Activated T-cell treated with anti-CD3 and anti-CD28 coated beads, Interleukin-2, amount 50 U/mL, for 72 hours (primary cell): ENCODE measurements around the gene GUCY2D. TPM values are rescaled to one million over a fixed set of nuclear protein-coding genes. Genes with fewer than 3 reads are reported as not detected.

Experiments
- ATAC-seq, 2 donors: fragments of 150-1000 bp; cut with Tn5 transposase; replicated peaks in 1 of 2; 2 replicates each; pipeline ENCODE4 v1.10.0; 2021; ENCODE audit warnings: moderate library complexity in 2 of 2, mild to moderate bottlenecking in 1 of 2
- DNase-seq, 2 donors: peaks; one replicate each; pipeline ENCODE4 v3.0.0; 2021 to 2022; ENCODE audit warnings: mixed read lengths in 1 of 2
- H3K27ac Mint-ChIP-seq: one replicate; pipeline ENCODE4 v1.8.0; 2022; ENCODE audit warnings: mild to moderate bottlenecking, moderate library complexity, mixed read lengths
- H3K27me3 Mint-ChIP-seq: one replicate; pipeline ENCODE4 v1.8.0; 2022; ENCODE audit warnings: low read depth, mixed read lengths
- H3K36me3 Mint-ChIP-seq, 2 donors: one replicate each; pipeline ENCODE4 v1.8.0; 2022; ENCODE audit warnings: mixed read lengths in 2 of 2, mild to moderate bottlenecking in 1 of 2; ENCODE audit not compliant: insufficient read depth in 2 of 2
- H3K4me1 Mint-ChIP-seq: one replicate; pipeline ENCODE4 v1.8.0; 2022; ENCODE audit warnings: low read depth, mixed read lengths
- H3K4me3 Mint-ChIP-seq, 2 donors: one replicate each; pipeline ENCODE4 v1.8.0; 2022; ENCODE audit warnings: mild to moderate bottlenecking in 2 of 2, mixed read lengths in 2 of 2, moderate library complexity in 2 of 2
- H3K9me3 Mint-ChIP-seq, 2 donors: one replicate each; pipeline ENCODE4 v1.8.0; 2022; ENCODE audit warnings: mixed read lengths in 2 of 2
- total RNA-seq, 2 donors: library from RNA; stranded (reverse); gene quantifications; one replicate each; pipeline ENCODE4 v1.2.3, GENCODE V29; 2022

Gene GUCY2D
- total RNA-seq, 2 donors from 2014 or later: 0.34 TPM; not detected in 1

GRCh38 chr17:8002721-8003593, 542 bp downstream of the GUCY2D start:
- no peak overlapping the region for H3K27ac Mint-ChIP-seq
- H3K4me1 Mint-ChIP-seq: peaks cover 7% of the 10 kb centered on the region
- peaks cover 45% of the 10 kb centered on the region for H3K27me3 Mint-ChIP-seq
- no peaks in the 10 kb centered on the region for H3K9me3 Mint-ChIP-seq
- peak overlapping the region in 1 of 2 donors; percentile 48 for H3K4me3 Mint-ChIP-seq
- no peaks in the 10 kb centered on the region for H3K36me3 Mint-ChIP-seq
- DNase-seq (no peak), ATAC-seq (no peak)

DNA sequence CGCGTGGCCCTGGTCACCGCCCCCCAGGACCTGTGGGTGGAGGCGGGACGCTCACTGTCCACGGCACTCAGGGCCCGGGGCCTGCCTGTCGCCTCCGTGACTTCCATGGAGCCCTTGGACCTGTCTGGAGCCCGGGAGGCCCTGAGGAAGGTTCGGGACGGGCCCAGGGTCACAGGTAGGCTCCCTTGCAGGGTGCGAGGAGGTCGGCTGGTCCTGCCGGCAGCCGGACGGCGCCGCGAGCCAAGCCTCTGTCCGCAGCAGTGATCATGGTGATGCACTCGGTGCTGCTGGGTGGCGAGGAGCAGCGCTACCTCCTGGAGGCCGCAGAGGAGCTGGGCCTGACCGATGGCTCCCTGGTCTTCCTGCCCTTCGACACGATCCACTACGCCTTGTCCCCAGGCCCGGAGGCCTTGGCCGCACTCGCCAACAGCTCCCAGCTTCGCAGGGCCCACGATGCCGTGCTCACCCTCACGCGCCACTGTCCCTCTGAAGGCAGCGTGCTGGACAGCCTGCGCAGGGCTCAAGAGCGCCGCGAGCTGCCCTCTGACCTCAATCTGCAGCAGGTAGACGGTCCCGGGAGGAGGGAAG, 1.3 kb downstream of the GUCY2D start:
- DNase-seq: no peak
- Mint-ChIP-seq H3K4me1 (peaks cover 7% of the 10 kb centered on the region), H3K36me3 (no peaks in the 10 kb centered on the region), H3K4me3 (no peak overlapping the region), H3K27me3 (peaks cover 41% of the 10 kb centered on the region), H3K9me3 (no peaks in the 10 kb centered on the region), H3K27ac (no peak overlapping the region)
- no peak for ATAC-seq

DNA sequence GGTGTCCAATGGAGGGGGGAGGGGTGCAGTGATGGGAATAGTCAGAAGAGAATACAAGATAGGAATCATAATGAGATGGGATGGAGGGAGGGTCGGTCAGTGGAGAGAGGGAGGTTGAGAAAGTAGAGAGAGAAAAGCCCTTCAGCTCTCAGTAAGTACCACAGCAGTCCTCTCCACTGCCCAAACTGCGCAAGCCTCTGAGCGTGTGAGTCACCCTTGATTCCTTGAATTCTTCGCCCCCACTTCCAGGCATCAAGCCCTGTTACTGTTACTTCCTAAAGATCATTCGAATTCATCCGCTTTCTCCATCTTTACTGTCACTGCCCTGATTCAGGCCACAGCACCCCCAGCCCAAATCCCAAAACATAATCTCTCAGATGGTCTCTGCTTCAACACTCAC, 2.5 kb downstream of the GUCY2D start:
- Mint-ChIP-seq H3K36me3 (no peaks in the 10 kb centered on the region), H3K27me3 (peaks cover 38% of the 10 kb centered on the region), H3K4me3 (no peak overlapping the region), H3K9me3 (no peaks in the 10 kb centered on the region), H3K4me1 (peaks cover 7% of the 10 kb centered on the region), H3K27ac (no peak overlapping the region)
- DNase-seq (no peak), ATAC-seq (no peak)

GRCh38 chr17:8005357-8005756, 2.9 kb downstream of the GUCY2D start:
- no peak overlapping the region for H3K4me3 Mint-ChIP-seq
- no peak for ATAC-seq
- no peak overlapping the region for H3K27ac Mint-ChIP-seq
- no peaks in the 10 kb centered on the region for H3K9me3 Mint-ChIP-seq
- H3K27me3 Mint-ChIP-seq: peaks cover 35% of the 10 kb centered on the region
- H3K4me1 Mint-ChIP-seq: peaks cover 7% of the 10 kb centered on the region
- no peaks in the 10 kb centered on the region for H3K36me3 Mint-ChIP-seq
- DNase-seq: no peak

GRCh38 chr17:8005967-8006730, 3.7 kb downstream of the GUCY2D start:
- Mint-ChIP-seq H3K27ac (no peak overlapping the region), H3K36me3 (no peaks in the 10 kb centered on the region), H3K27me3 (peaks cover 27% of the 10 kb centered on the region), H3K9me3 (no peaks in the 10 kb centered on the region), H3K4me3 (no peak overlapping the region), H3K4me1 (peaks cover 7% of the 10 kb centered on the region)
- ATAC-seq: no peak
- DNase-seq: no peak

GRCh38 chr17:8006836-8007680, 4.6 kb downstream of the GUCY2D start:
- Mint-ChIP-seq H3K27ac (no peak overlapping the region), H3K4me1 (peaks cover 3% of the 10 kb centered on the region), H3K9me3 (no peaks in the 10 kb centered on the region), H3K36me3 (no peaks in the 10 kb centered on the region), H3K4me3 (no peak overlapping the region), H3K27me3 (peaks cover 19% of the 10 kb centered on the region)
- DNase-seq: no peak
- no peak for ATAC-seq

- peaks cover 15% of the 10 kb centered on the region for H3K27me3 Mint-ChIP-seq
- no peaks in the 10 kb centered on the region for H3K36me3 Mint-ChIP-seq
- ATAC-seq: no peak
- no peaks in the 10 kb centered on the region for H3K4me1 Mint-ChIP-seq
- no peak overlapping the region for H3K4me3 Mint-ChIP-seq
- H3K9me3 Mint-ChIP-seq: no peaks in the 10 kb centered on the region
- no peak for DNase-seq
- no peak overlapping the region for H3K27ac Mint-ChIP-seq
Observed at GRCh38 chr17:8007836-8008235, 5.4 kb downstream of the GUCY2D start.

GRCh38 chr17:8012045-8012580, 9.7 kb downstream of the GUCY2D start:
- DNase-seq (no peak), ATAC-seq (no peak)
- no peaks in the 10 kb centered on the region for H3K27me3 Mint-ChIP-seq
- H3K36me3 Mint-ChIP-seq: no peaks in the 10 kb centered on the region
- H3K4me1 Mint-ChIP-seq: peaks cover 3% of the 10 kb centered on the region
- H3K4me3 Mint-ChIP-seq: no peak overlapping the region
- H3K9me3 Mint-ChIP-seq: no peaks in the 10 kb centered on the region
- H3K27ac Mint-ChIP-seq: no peak overlapping the region

GRCh38 chr17:8012996-8013640, 10.7 kb downstream of the GUCY2D start:
- H3K27me3 Mint-ChIP-seq: no peaks in the 10 kb centered on the region
- no peaks in the 10 kb centered on the region for H3K9me3 Mint-ChIP-seq
- H3K4me1 Mint-ChIP-seq: peaks cover 13% of the 10 kb centered on the region
- ATAC-seq (no peak), DNase-seq (no peak)
- H3K36me3 Mint-ChIP-seq: no peaks in the 10 kb centered on the region
- no peak overlapping the region for H3K4me3 Mint-ChIP-seq
- no peak overlapping the region for H3K27ac Mint-ChIP-seq

- Mint-ChIP-seq H3K27me3 (no peaks in the 10 kb centered on the region), H3K36me3 (no peaks in the 10 kb centered on the region), H3K4me1 (peaks cover 14% of the 10 kb centered on the region), H3K4me3 (no peak overlapping the region), H3K9me3 (no peaks in the 10 kb centered on the region), H3K27ac (no peak overlapping the region)
- no peak for ATAC-seq
- no peak for DNase-seq
Observed at GRCh38 chr17:8013731-8014557, 11.5 kb downstream of the GUCY2D start.

DNA sequence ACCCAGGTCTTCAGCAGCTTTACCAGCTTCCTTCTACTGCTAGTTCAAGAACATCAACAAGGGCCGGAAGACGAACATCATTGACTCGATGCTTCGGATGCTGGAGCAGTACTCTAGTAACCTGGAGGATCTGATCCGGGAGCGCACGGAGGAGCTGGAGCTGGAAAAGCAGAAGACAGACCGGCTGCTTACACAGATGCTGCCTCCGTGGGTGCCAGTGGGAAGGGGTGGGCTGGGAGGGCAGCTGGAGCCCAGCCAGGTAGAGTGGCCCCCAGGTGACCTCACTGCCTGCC, 12.1 kb downstream of the GUCY2D start:
- no peak for DNase-seq
- H3K4me3 Mint-ChIP-seq: no peak overlapping the region
- H3K27ac Mint-ChIP-seq: no peak overlapping the region
- H3K4me1 Mint-ChIP-seq: peaks cover 17% of the 10 kb centered on the region
- H3K9me3 Mint-ChIP-seq: no peaks in the 10 kb centered on the region
- no peaks in the 10 kb centered on the region for H3K36me3 Mint-ChIP-seq
- ATAC-seq: no peak
- peaks cover 4% of the 10 kb centered on the region for H3K27me3 Mint-ChIP-seq
